ENCODE results near the gene PDGFC. TPM values are rescaled to one million over a fixed set of nuclear protein-coding genes. Genes with fewer than 3 reads are reported as not detected.

PDGFC gene
- total and polyA plus RNA-seq, 2 of the 13 experiments (the other 11 are each of a cell fraction or from before 2014, with no cell fraction given) = 4.6 to 9.1 TPM

DNA sequence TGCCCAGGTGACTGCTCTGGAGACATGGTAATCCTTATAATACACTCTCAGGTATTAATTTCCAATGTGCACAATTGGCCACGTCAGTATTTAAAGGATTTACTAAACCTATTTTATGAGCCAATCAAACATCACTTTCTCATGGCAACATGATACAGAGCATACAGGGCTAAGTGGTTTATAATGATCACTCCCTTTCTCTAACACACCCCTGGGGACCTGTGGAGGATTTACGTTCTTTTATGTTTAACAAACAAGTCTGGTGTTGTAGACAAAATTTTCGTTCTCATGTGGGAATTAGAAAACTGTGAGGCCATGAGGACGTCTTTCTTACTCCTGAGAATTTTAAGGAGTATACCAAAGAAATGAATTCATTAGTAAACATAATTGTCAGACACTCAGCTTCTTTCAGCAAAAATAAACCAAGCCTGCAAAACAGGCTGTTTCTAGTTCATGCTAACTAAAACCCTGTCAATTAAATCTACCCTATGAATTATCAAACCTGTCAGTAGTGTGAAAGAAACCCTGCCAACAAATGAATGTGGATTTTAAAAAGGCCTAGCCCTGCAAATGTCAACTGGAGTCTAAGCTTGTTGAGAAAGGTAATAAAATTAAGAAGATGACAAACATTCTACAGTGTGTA lies 155.8 kb downstream of the PDGFC start:
- Histone ChIP-seq H2AFZ (ENCODE audit: low read length) (no peak overlapping the region), H3K27me3 (ENCODE audit: control insufficient read depth in 1 of 2, insufficient read depth in 2 of 2, low read length in 2 of 2) (no peaks in the 10 kb centered on the region), H3K36me3 (replicated peaks in 1 of 2; ENCODE audit: control insufficient read depth in 1 of 2, insufficient read depth in 2 of 2, low read length in 2 of 2) (no peaks in the 10 kb centered on the region), H3K9ac (ENCODE audit: insufficient read depth, low read depth, low read length) (no peak overlapping the region), H3K4me2 (ENCODE audit: low read depth, low read length) (no peak overlapping the region), H3K79me2 (ENCODE audit: insufficient read depth, low read length) (no peaks in the 10 kb centered on the region), H3K4me3 (replicated peaks in 1 of 3; ENCODE audit: insufficient read depth in 1 of 3, low read depth in 2 of 3, low read length in 3 of 3) (no peak overlapping the region), H4K20me1 (ENCODE audit: insufficient read depth, low read length) (no peaks in the 10 kb centered on the region), H3K27ac (ENCODE audit: extremely low read length, insufficient read depth, low read length) (no peak overlapping the region), H3K4me1 (ENCODE audit: insufficient read depth, low read length) (no peaks in the 10 kb centered on the region), H3K9me3 (ENCODE audit: low read length) (no peaks in the 10 kb centered on the region)
- CTCF ChIA-PET (ENCODE audit: low intra/inter-chr PET ratio, low total read pairs) = no interaction called here
- intact Hi-C loops (cut with micrococcal nuclease; ENCODE audit: unreplicated experiment) = no loop called here
- 89% methylated on average over 4 of the region's 4 CpGs for WGBS (ENCODE audit: low lambda C conversion rate)
- ATAC-seq (no peak), DNase-seq (ENCODE audit: low spot score) (no peak), FAIRE-seq (no peak)
- POLR2A ChIA-PET = no interaction called here
- TF ChIP-seq HDAC1 (CRISPR knock-in tag; IDR thresholded peaks at IDR 0.05) (no peak), ZNF20 (CRISPR knock-in tag; IDR thresholded peaks at IDR 0.05) (no peak), ETV6 (CRISPR knock-in tag; conservative IDR thresholded peaks at IDR 0.05) (no peak), ZNF749 (CRISPR knock-in tag; IDR thresholded peaks at IDR 0.05; ENCODE audit: borderline replicate concordance) (no peak), ASH2L (IDR thresholded peaks at IDR 0.05; ENCODE audit: insufficient read length, low read depth, low read length) (no peak), RFXAP (CRISPR knock-in tag; IDR thresholded peaks at IDR 0.05; ENCODE audit: borderline replicate concordance) (no peak), SMAD9 (CRISPR knock-in tag; IDR thresholded peaks at IDR 0.05) (no peak), ZNF205 (CRISPR knock-in tag; IDR thresholded peaks at IDR 0.05) (no peak), ZNF282 (IDR thresholded peaks at IDR 0.05; ENCODE audit: partially characterized antibody) (no peak)
- TF ChIP-seq, protein P1, sequence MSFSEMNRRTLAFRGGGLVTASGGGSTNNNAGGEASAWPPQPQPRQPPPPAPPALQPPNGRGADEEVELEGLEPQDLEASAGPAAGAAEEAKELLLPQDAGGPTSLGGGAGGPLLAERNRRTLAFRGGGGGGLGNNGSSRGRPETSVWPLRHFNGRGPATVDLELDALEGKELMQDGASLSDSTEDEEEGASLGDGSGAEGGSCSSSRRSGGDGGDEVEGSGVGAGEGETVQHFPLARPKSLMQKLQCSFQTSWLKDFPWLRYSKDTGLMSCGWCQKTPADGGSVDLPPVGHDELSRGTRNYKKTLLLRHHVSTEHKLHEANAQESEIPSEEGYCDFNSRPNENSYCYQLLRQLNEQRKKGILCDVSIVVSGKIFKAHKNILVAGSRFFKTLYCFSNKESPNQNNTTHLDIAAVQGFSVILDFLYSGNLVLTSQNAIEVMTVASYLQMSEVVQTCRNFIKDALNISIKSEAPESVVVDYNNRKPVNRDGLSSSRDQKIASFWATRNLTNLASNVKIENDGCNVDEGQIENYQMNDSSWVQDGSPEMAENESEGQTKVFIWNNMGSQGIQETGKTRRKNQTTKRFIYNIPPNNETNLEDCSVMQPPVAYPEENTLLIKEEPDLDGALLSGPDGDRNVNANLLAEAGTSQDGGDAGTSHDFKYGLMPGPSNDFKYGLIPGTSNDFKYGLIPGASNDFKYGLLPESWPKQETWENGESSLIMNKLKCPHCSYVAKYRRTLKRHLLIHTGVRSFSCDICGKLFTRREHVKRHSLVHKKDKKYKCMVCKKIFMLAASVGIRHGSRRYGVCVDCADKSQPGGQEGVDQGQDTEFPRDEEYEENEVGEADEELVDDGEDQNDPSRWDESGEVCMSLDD (CRISPR knock-in tag; IDR thresholded peaks at IDR 0.05; ENCODE audit: borderline replicate concordance) = no peak
- in situ Hi-C loops (cut with HindIII; ENCODE audit: extremely low pct_ligation_motif_present, low pct_unique_long_range_greater_than_20kb) = no loop called here
- no TSS peak for BruUV-seq (replicated peaks)

All from HepG2 (cell line).